Right lobe of liver (tissue), 6 donors: ENCODE measurements around the gene ATRNL1. TPM values are rescaled to one million over a fixed set of nuclear protein-coding genes. Genes with fewer than 3 reads are reported as not detected.

ENCODE experiments used
- ATAC-seq, 4 donors: fragments of 200-7000 bp; cut with Tn5 transposase; one replicate each; pipeline ENCODE4 v1.9.1; 2020; ENCODE audit warnings: mild to moderate bottlenecking in 4 of 4, moderate library complexity in 4 of 4
- DNase-seq, 3 donors: peaks; one replicate each; pipeline ENCODE4 v3.0.0-alpha.2; 2020
- H3K27ac ChIP-seq, 3 donors: fragments of 200-600 bp; one replicate each; pipeline ENCODE4 v1.8.0; 2022
- H3K27me3 ChIP-seq, 2 donors: fragments of 200-600 bp; one replicate each; pipeline ENCODE4 v1.8.0; 2022
- H3K36me3 ChIP-seq, 4 donors: fragments of 200-600 bp; sonication (generic) in 1 of 4; one replicate each; pipeline versions ENCODE4 v1.5.1 to v1.8.0; 2017 to 2022; ENCODE audit warnings: control low read depth in 1 of 4
- H3K4me1 ChIP-seq, 4 donors: fragments of 200-600 bp; sonication (generic) in 1 of 4; one replicate each; pipeline versions ENCODE4 v1.5.1 to v1.8.0; 2017 to 2022; ENCODE audit warnings: control low read depth in 1 of 4
- H3K4me3 ChIP-seq, 3 donors: fragments of 200-600 bp; one replicate each; pipeline ENCODE4 v1.8.0; 2022
- H3K9me3 ChIP-seq, 4 donors: fragments of 200-600 bp; sonication (generic) in 1 of 4; one replicate each; pipeline versions ENCODE4 v1.5.1 to v1.8.0; 2017 to 2022; ENCODE audit warnings: control low read depth in 1 of 4
- POLR2A ChIP-seq: fragments of 450-650 bp; IDR thresholded peaks from one replicate; pipeline ENCODE4 v1.6.1; 2017; ENCODE audit warnings: antibody characterized with exemption, mild to moderate bottlenecking
- WGBS: methylation state at CpG from one replicate; pipeline ENCODE4 v1.1.6; 2018; ENCODE audit warnings: low coverage, low lambda C conversion rate; ENCODE audit not compliant: insufficient coverage; ENCODE audit errors: missing lambda C conversion rate; 5-methylcytosine and 5-hydroxymethylcytosine counted together
- intact Hi-C, 2 donors: fragments of 100-400 bp; cut with DNase I; formaldehyde crosslinking; loops; one replicate each; pipeline versions ENCODE4 v1.11.2 to v1.14.1; 2022
- total RNA-seq, 6 experiments: library from RNA; depleted of rRNA in 2 of 6; stranded (reverse); fragments of >200 nt in 2 of 6; fragmentation: NEBNext Ultra II Directional in 3 of 6; extraction: Animal tissue kit (Norgen Biotek cat#: 25700) in 3 of 6; gene quantifications; one replicate each; pipeline versions ENCODE4 v1.1.0 to v1.2.4, GENCODE V29; 2016 to 2023
- TF ChIP-seq, protein P1 (sequence below), 4 donors: fragments of 200-600 bp in 3 of 4; fragments of 450-650 bp in 1 of 4; IDR thresholded peaks; one replicate each; pipeline versions ENCODE4 v1.5.1 to v1.8.0; 2016 to 2022; ENCODE audit warnings: antibody characterized with exemption in 4 of 4, mild to moderate bottlenecking in 2 of 4
- donor health status: DM: no; HTN: yes; CAD: no.
- donor health status: DM: no; HTN: no; CAD: no.
- donor health status: DM: no; HTN: no; CAD: no.
- donor health status: DM: no; HTN: yes; CAD: no.
- donor health status: DM: no; HTN: yes; CAD: no.

The ATRNL1 gene
- total RNA-seq, 6 experiments from 2014 or later, result 0.81 to 5.3 (median 2.6) TPM

- no peaks in the 10 kb centered on the region for H3K36me3 ChIP-seq
- ATAC-seq (no peak), DNase-seq (no peak)
- H3K27me3 ChIP-seq, result no peaks in the 10 kb centered on the region
- H3K4me3 ChIP-seq, result no peak overlapping the region
- H3K9me3 ChIP-seq, result no peaks in the 10 kb centered on the region
- no peak for TF ChIP-seq POLR2A
- TF ChIP-seq, protein P1, sequence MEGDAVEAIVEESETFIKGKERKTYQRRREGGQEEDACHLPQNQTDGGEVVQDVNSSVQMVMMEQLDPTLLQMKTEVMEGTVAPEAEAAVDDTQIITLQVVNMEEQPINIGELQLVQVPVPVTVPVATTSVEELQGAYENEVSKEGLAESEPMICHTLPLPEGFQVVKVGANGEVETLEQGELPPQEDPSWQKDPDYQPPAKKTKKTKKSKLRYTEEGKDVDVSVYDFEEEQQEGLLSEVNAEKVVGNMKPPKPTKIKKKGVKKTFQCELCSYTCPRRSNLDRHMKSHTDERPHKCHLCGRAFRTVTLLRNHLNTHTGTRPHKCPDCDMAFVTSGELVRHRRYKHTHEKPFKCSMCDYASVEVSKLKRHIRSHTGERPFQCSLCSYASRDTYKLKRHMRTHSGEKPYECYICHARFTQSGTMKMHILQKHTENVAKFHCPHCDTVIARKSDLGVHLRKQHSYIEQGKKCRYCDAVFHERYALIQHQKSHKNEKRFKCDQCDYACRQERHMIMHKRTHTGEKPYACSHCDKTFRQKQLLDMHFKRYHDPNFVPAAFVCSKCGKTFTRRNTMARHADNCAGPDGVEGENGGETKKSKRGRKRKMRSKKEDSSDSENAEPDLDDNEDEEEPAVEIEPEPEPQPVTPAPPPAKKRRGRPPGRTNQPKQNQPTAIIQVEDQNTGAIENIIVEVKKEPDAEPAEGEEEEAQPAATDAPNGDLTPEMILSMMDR (IDR thresholded peaks at IDR 0.05), result no peak
- no peak overlapping the region for H3K27ac ChIP-seq
- intact Hi-C loops, result no loop called here
- no peaks in the 10 kb centered on the region for H3K4me1 ChIP-seq
Observed at GRCh38 chr10:115801457-115801856, 708.3 kb downstream of the ATRNL1 start.

- Histone ChIP-seq H3K9me3 (no peaks in the 10 kb centered on the region), H3K4me1 (no peaks in the 10 kb centered on the region), H3K27me3 (no peaks in the 10 kb centered on the region), H3K36me3 (no peaks in the 10 kb centered on the region), H3K27ac (no peak overlapping the region), H3K4me3 (no peak overlapping the region)
- no peak for DNase-seq
- 54% methylated on average over 2 of the region's 2 CpGs for WGBS
- TF ChIP-seq, protein P1 (IDR thresholded peaks at IDR 0.05), result no peak
- TF ChIP-seq POLR2A, result no peak
- intact Hi-C loops, result no loop called here
- ATAC-seq, result no peak
Observed at GRCh38 chr10:115801992-115802391, 708.8 kb downstream of the ATRNL1 start.

- ATAC-seq (no peak), DNase-seq (no peak)
- Histone ChIP-seq H3K36me3 (no peaks in the 10 kb centered on the region), H3K4me3 (no peak overlapping the region), H3K27me3 (no peaks in the 10 kb centered on the region), H3K4me1 (no peaks in the 10 kb centered on the region), H3K9me3 (no peaks in the 10 kb centered on the region), H3K27ac (no peak overlapping the region)
- TF ChIP-seq POLR2A, result no peak
- TF ChIP-seq, protein P1 (IDR thresholded peaks at IDR 0.05), result no peak
- intact Hi-C loops, result no loop called here
Observed at GRCh38 chr10:115802911-115803310, 709.7 kb downstream of the ATRNL1 start.

DNA sequence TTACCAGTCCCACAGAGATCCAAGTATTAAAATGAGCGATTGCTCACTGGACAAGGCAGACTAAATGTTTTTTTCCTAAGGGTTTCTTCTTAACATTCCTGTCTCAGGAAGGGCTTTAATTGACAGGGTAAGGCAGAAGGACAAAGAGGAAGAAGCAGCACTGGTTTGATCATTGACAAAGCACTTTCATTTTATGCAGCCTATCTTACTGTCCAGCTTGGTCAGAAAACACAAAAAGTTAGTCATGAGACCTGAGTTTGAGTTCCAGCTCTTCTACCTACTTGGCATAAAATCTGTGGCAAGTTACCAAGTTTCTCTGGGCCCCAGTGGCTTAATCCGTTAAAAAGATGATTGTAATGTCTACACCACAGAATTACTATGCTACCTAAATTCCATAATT lies 721.4 kb downstream of the ATRNL1 start:
- DNase-seq (peak in 1 of 3 donors; percentile 49), ATAC-seq (peak; percentile 85 to 91 (median 88))
- H3K4me1 ChIP-seq, result peaks cover 0 to 7% (median 0%) of the 10 kb centered on the region in 4 donors
- no peaks in the 10 kb centered on the region for H3K27me3 ChIP-seq
- intact Hi-C loops, result no loop called here
- H3K9me3 ChIP-seq, result no peaks in the 10 kb centered on the region
- peak overlapping the region in 2 of 3 donors; percentile 19 to 44 for H3K27ac ChIP-seq
- TF ChIP-seq POLR2A, result no peak
- TF ChIP-seq, protein P1 (IDR thresholded peaks at IDR 0.05), result no peak
- H3K4me3 ChIP-seq, result no peak overlapping the region
- H3K36me3 ChIP-seq, result no peaks in the 10 kb centered on the region
- WGBS, result 24% methylated on average over 2 of the region's 2 CpGs

DNA sequence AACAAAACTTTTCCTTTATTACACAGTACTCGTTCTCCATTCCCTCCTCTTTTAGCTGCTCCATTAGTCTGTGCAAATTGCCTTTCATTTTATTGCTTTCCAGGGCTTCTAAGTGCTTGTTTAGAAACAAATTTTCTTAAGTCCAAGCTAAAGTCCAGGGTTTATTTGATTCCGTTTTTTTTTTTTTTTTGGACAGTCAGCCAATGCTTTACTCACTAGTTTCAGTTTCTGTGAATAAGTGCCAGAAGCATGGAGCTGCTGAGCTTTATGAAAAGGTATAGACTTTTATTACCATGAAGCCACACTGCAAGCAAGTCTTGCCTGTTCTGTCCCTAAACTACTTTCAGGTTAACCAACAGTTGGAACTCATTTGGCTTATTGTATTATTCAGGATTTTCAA lies 724.8 kb downstream of the ATRNL1 start:
- WGBS, result 11% methylated on average over 2 of the region's 2 CpGs
- H3K9me3 ChIP-seq, result no peaks in the 10 kb centered on the region
- no peaks in the 10 kb centered on the region for H3K36me3 ChIP-seq
- intact Hi-C loops, result no loop called here
- no peak for DNase-seq
- peaks cover 0 to 7% (median 0%) of the 10 kb centered on the region in 4 donors for H3K4me1 ChIP-seq
- no peak for TF ChIP-seq POLR2A
- TF ChIP-seq, protein P1 (IDR thresholded peaks at IDR 0.05), result no peak
- H3K27ac ChIP-seq, result peak overlapping the region in 2 of 3 donors; percentile 45 to 67
- peak; percentile 81 to 86 (median 82) for ATAC-seq
- H3K27me3 ChIP-seq, result no peaks in the 10 kb centered on the region
- peak overlapping the region in 2 of 3 donors; percentile 25 to 35 for H3K4me3 ChIP-seq
